B cell (primary cell): ENCODE measurements around the gene IL36G. TPM values are rescaled to one million over a fixed set of nuclear protein-coding genes. Genes with fewer than 3 reads are reported as not detected.

Source experiments
- ATAC-seq: fragments of 200-7000 bp; cut with Tn5 transposase; one replicate; pipeline ENCODE4 v1.10.0; 2021; ENCODE audit warnings: low read depth, mild to moderate bottlenecking, moderate number of reproducible peaks, moderate library complexity
- CTCF ChIA-PET: fragments of 350-600 bp; sonication (Branson Sonifier 250); formaldehyde crosslinking; loops from one replicate; lab custom pipeline; 2021; ENCODE audit warnings: antibody characterized with exemption, inconsistent platforms; lab: Charles Lee
- POLR2A ChIA-PET: fragments of 350-600 bp; sonication (Branson Sonifier 250); formaldehyde crosslinking; loops from one replicate; lab custom pipeline; 2021; ENCODE audit warnings: antibody characterized with exemption; lab: Charles Lee
- DNase-seq: peaks from one replicate; pipeline ENCODE4 v3.0.0; 2013
- H2AFZ ChIP-seq: 2 replicates; pipeline ENCODE4 v1.6.1; 2012; ENCODE audit warnings: mild to moderate bottlenecking, low read depth, low read length; ENCODE audit not compliant: insufficient read depth, poor library complexity, severe bottlenecking
- H3K27ac ChIP-seq, 2 donors: 1 replicate in 1 of 2; 2 replicates in 1 of 2; pipeline ENCODE4 v1.5.1; 2012 to 2013; ENCODE audit warnings: low read length in 2 of 2, mild to moderate bottlenecking in 2 of 2, moderate library complexity in 1 of 2
- H3K27me3 ChIP-seq, 4 experiments: fragments of 200-600 bp in 1 of 4; sonication (generic) in 1 of 4; replicated peaks in 1 of 4; 1 replicate in 2 of 4; 2 replicates in 2 of 4; pipeline versions ENCODE4 v1.6.1 to v1.7.0; 2013 to 2016; ENCODE audit warnings: low read length in 3 of 4, mild to moderate bottlenecking in 2 of 4, mixed read lengths in 1 of 4, moderate library complexity in 1 of 4; ENCODE audit not compliant: insufficient read depth in 4 of 4, control insufficient read depth in 3 of 4; ENCODE audit errors: control extremely low read depth in 1 of 4
- H3K36me3 ChIP-seq, 2 experiments: replicated peaks in 1 of 2; 1 replicate in 1 of 2; 2 replicates in 1 of 2; pipeline versions ENCODE4 v1.6.1 to v1.7.1; 2013; ENCODE audit warnings: low read length in 1 of 2; ENCODE audit not compliant: insufficient read depth in 2 of 2, control insufficient read depth in 1 of 2; ENCODE audit errors: control extremely low read depth in 1 of 2, extremely low read depth in 1 of 2
- H3K4me1 ChIP-seq, 2 donors: fragments of 200-600 bp in 1 of 2; sonication (generic) in 1 of 2; 1 replicate in 1 of 2; 2 replicates in 1 of 2; pipeline versions ENCODE4 v1.5.1 to v1.6.1; 2013 to 2017; ENCODE audit warnings: low read length in 2 of 2; ENCODE audit not compliant: control insufficient read depth in 2 of 2, insufficient read depth in 2 of 2
- H3K4me2 ChIP-seq: replicated peaks from 2 replicates; pipeline ENCODE3; 2012; ENCODE audit warnings: mild to moderate bottlenecking, low read depth, low read length; ENCODE audit not compliant: poor library complexity, severe bottlenecking
- H3K4me3 ChIP-seq, 5 experiments: fragments of 200-600 bp in 1 of 5; sonication (generic) in 1 of 5; 1 replicate in 3 of 5; 2 replicates in 2 of 5; pipeline versions ENCODE4 v1.5.1 to v1.7.0; 2011 to 2016; ENCODE audit warnings: low read length in 4 of 5, mild to moderate bottlenecking in 4 of 5, low read depth in 2 of 5, control low read depth in 1 of 5, moderate library complexity in 1 of 5; ENCODE audit not compliant: insufficient read depth in 1 of 5; ENCODE audit errors: control extremely low read depth in 1 of 5, extremely low read depth in 1 of 5
- H3K79me2 ChIP-seq: fragments of 200-600 bp; sonication (generic); one replicate; pipeline ENCODE4 v1.6.0; 2016; ENCODE audit warnings: low read length; ENCODE audit not compliant: control insufficient read depth, insufficient read depth
- H3K9ac ChIP-seq: fragments of 200-600 bp; sonication (generic); 2 replicates; pipeline ENCODE4 v1.6.1; 2017; ENCODE audit warnings: mild to moderate bottlenecking, low read length, moderate library complexity
- H3K9me3 ChIP-seq, 3 donors: one replicate each; pipeline versions ENCODE4 v1.6.1 to v1.7.1; 2013; ENCODE audit warnings: low read length in 2 of 3; ENCODE audit not compliant: control insufficient read depth in 2 of 3, insufficient read depth in 1 of 3; ENCODE audit errors: control extremely low read depth in 1 of 3
- H4K20me1 ChIP-seq: 2 replicates; pipeline ENCODE4 v1.6.0; 2012; ENCODE audit warnings: mild to moderate bottlenecking, low read length; ENCODE audit not compliant: insufficient read depth, control insufficient read depth, poor library complexity, severe bottlenecking
- H3K27ac Mint-ChIP-seq: one replicate; pipeline ENCODE4 v1.8.0; 2021; ENCODE audit warnings: mixed read lengths
- H3K27me3 Mint-ChIP-seq: one replicate; pipeline ENCODE4 v1.8.0; 2021; ENCODE audit warnings: mixed read lengths
- H3K4me1 Mint-ChIP-seq: one replicate; pipeline ENCODE4 v1.8.0; 2021; ENCODE audit warnings: mixed read lengths
- H3K4me3 Mint-ChIP-seq: one replicate; pipeline ENCODE4 v1.8.0; 2021; ENCODE audit warnings: mixed read lengths
- H3K9me3 Mint-ChIP-seq: one replicate; pipeline ENCODE4 v1.8.0; 2022; ENCODE audit warnings: mixed read lengths; ENCODE audit not compliant: insufficient read depth
- EZH2 ChIP-seq: IDR thresholded peaks from 2 replicates; pipeline ENCODE4 v1.6.1; 2012; ENCODE audit warnings: borderline replicate concordance, low read depth, mild to moderate bottlenecking, moderate library complexity, low read length; ENCODE audit not compliant: insufficient read depth, poor library complexity, severe bottlenecking
- WGBS: methylation state at CpG from one replicate; pipeline ENCODE4 v1.1.5; 2013; ENCODE audit warnings: missing lambda C conversion rate; ENCODE audit not compliant: insufficient coverage; 5-methylcytosine and 5-hydroxymethylcytosine counted together
- intact Hi-C: fragments of 100-400 bp; cut with micrococcal nuclease; formaldehyde crosslinking; loops from one replicate; pipeline ENCODE4 v1.10.0; 2022
- polyA plus RNA-seq: library from polyadenylated mRNA; depleted of rRNA; stranded (reverse); fragments of >200 nt; gene quantifications from 2 replicates; pipeline ENCODE4 v1.2.3, GENCODE V29; 2012
- total RNA-seq, 2 donors: library from RNA; stranded (reverse); fragments of 120-200 nt in 1 of 2; gene quantifications; 1 replicate in 1 of 2; 2 replicates in 1 of 2; pipeline versions ENCODE4 v1.2.3 to v1.2.4, GENCODE V29; 2013 to 2022
- TF ChIP-seq, protein P1 (sequence below): fragments of 200-600 bp; IDR thresholded peaks from one replicate; pipeline ENCODE4 v1.8.0; 2022; ENCODE audit warnings: antibody characterized with exemption, mild to moderate bottlenecking

IL36G gene
- total and polyA plus RNA-seq, 2 donors (not counting 1 experiment from before 2014, with no cell fraction given) = not detected

DNA sequence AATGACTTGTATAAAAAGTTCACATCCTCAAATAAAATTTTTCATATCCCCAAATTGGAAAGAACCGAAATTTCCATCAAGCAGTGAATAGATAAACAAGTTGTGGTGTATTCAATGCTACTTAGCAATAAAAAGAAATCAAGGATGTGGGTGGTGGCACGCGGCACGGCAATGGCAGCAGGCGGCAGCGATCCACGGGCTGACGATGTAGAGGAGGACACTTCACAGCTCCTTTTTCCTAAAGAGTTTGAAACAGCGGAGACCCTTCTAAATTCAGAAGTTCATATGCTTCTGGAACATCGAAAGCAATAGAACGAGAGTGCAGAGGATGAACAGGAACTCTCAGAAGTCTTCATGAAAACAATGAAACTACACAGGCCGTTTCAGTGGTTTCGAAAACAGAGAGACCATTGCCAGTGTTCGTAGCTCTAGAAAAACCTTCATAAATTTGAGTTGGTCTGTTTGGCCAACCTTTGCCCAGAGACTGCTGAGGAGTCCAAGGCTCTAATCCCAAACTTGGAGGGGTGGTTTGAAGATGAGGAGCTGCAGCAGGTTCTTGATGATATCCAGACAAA, 17.6 kb downstream of the IL36G start:
- intact Hi-C loops = no loop called here
- Histone ChIP-seq H3K4me1 (no peaks in the 10 kb centered on the region), H3K9me3 (peaks cover 6 to 16% (median 10%) of the 10 kb centered on the region in 3 donors), H3K4me2 (no peak overlapping the region), H3K9ac (no peak overlapping the region), H3K79me2 (no peaks in the 10 kb centered on the region), H2AFZ (no peak overlapping the region), H4K20me1 (no peaks in the 10 kb centered on the region), H3K27ac (no peak overlapping the region), H3K4me3 (no peak overlapping the region), H3K27me3 (peaks cover 0 to 3% (median 0%) of the 10 kb centered on the region in 4 experiments), H3K36me3 (no peaks in the 10 kb centered on the region)
- no peak for ATAC-seq
- ChIA-PET POLR2A (no interaction called here), CTCF (no interaction called here)
- H3K9me3 Mint-ChIP-seq = peaks cover 15% of the 10 kb centered on the region
- H3K4me3 Mint-ChIP-seq = no peak overlapping the region
- TF ChIP-seq, protein P1, sequence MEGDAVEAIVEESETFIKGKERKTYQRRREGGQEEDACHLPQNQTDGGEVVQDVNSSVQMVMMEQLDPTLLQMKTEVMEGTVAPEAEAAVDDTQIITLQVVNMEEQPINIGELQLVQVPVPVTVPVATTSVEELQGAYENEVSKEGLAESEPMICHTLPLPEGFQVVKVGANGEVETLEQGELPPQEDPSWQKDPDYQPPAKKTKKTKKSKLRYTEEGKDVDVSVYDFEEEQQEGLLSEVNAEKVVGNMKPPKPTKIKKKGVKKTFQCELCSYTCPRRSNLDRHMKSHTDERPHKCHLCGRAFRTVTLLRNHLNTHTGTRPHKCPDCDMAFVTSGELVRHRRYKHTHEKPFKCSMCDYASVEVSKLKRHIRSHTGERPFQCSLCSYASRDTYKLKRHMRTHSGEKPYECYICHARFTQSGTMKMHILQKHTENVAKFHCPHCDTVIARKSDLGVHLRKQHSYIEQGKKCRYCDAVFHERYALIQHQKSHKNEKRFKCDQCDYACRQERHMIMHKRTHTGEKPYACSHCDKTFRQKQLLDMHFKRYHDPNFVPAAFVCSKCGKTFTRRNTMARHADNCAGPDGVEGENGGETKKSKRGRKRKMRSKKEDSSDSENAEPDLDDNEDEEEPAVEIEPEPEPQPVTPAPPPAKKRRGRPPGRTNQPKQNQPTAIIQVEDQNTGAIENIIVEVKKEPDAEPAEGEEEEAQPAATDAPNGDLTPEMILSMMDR = no peak
- no peak for TF ChIP-seq EZH2
- 96% methylated on average over 6 of the region's 14 CpGs for WGBS
- no peaks in the 10 kb centered on the region for H3K4me1 Mint-ChIP-seq
- peaks cover 37% of the 10 kb centered on the region for H3K27me3 Mint-ChIP-seq
- no peak for DNase-seq
- no peak overlapping the region for H3K27ac Mint-ChIP-seq

DNA sequence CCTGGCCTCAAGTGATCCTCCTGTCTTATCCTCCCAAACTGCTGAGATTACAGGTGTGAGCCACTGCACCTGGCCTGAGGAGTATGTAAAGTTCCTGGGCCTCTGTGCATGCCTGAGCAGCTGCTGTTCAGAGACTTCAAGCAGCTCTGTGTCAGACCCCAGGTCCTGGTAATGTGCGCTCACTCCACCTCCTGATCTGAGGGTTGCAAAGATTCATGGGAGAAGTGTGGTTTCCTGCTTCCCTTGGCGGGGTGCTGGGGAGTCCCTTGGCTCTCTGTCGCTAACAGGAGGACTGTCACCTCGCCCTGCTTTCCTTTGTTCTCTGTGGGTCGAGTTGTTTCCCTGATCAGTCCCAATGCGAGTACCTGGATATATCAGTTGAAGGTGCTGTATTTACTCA, 18.8 kb downstream of the IL36G start:
- H3K9me3 ChIP-seq = peaks cover 4 to 21% (median 10%) of the 10 kb centered on the region in 3 donors
- no peak overlapping the region for H3K27ac Mint-ChIP-seq
- no peaks in the 10 kb centered on the region for H3K4me1 ChIP-seq
- CTCF ChIA-PET = no interaction called here
- H3K4me1 Mint-ChIP-seq = no peaks in the 10 kb centered on the region
- no peak for ATAC-seq
- TF ChIP-seq, protein P1 = no peak
- TF ChIP-seq EZH2 = no peak
- DNase-seq = no peak
- 40% methylated on average over 3 of the region's 6 CpGs for WGBS
- H3K27me3 Mint-ChIP-seq = peaks cover 42% of the 10 kb centered on the region
- POLR2A ChIA-PET = no interaction called here
- intact Hi-C loops = no loop called here
- no peak overlapping the region for H3K27ac ChIP-seq
- H4K20me1 ChIP-seq = no peaks in the 10 kb centered on the region
- no peak overlapping the region for H3K4me3 Mint-ChIP-seq
- H2AFZ ChIP-seq = no peak overlapping the region
- no peak overlapping the region for H3K4me2 ChIP-seq
- H3K36me3 ChIP-seq = no peaks in the 10 kb centered on the region
- H3K9ac ChIP-seq = no peak overlapping the region
- no peak overlapping the region for H3K4me3 ChIP-seq
- H3K9me3 Mint-ChIP-seq = peaks cover 18% of the 10 kb centered on the region
- no peaks in the 10 kb centered on the region for H3K79me2 ChIP-seq
- H3K27me3 ChIP-seq = peaks cover 0 to 3% (median 0%) of the 10 kb centered on the region in 4 experiments
